Upper lobe of left lung (tissue), 4 donors: ENCODE results near the gene RNF38.
"Not testable (repeated sequence)": the region's sequence is repeated elsewhere in the genome, so short reads cannot be mapped to it uniquely, and the experiment has no call there.

Experiments
- EP300 ChIP-seq, 4 donors: sonication (generic); formaldehyde crosslinking; IDR thresholded peaks; one replicate each; pipeline ENCODE4 v1.5.1; 2017; ENCODE audit warnings: antibody characterized with exemption in 4 of 4, control low read depth in 2 of 4
- POLR2A ChIP-seq, 4 donors: fragments of 450-650 bp; IDR thresholded peaks; one replicate each; pipeline ENCODE4 v1.5.1; 2016 to 2017; ENCODE audit warnings: antibody characterized with exemption in 4 of 4, mild to moderate bottlenecking in 2 of 4
- POLR2AphosphoS5 ChIP-seq, 2 donors: sonication (generic); formaldehyde crosslinking; IDR thresholded peaks; one replicate each; pipeline ENCODE4 v1.5.1; 2017; ENCODE audit warnings: antibody characterized with exemption in 2 of 2
- TF ChIP-seq, protein P1 (sequence below), 6 experiments: fragments of 450-650 bp in 4 of 6; fragments of 200-600 bp in 2 of 6; sonication (generic) in 2 of 6; IDR thresholded peaks; one replicate each; pipeline ENCODE4 v1.5.1; 2016 to 2019; ENCODE audit warnings: antibody characterized with exemption in 6 of 6

GRCh38 chr9:36304366-36304765, 95.7 kb downstream of the RNF38 start:
- not testable (repeated sequence) for TF ChIP-seq POLR2AphosphoS5, POLR2A, EP300 (IDR thresholded peaks at IDR 0.05)
- TF ChIP-seq, protein P1, sequence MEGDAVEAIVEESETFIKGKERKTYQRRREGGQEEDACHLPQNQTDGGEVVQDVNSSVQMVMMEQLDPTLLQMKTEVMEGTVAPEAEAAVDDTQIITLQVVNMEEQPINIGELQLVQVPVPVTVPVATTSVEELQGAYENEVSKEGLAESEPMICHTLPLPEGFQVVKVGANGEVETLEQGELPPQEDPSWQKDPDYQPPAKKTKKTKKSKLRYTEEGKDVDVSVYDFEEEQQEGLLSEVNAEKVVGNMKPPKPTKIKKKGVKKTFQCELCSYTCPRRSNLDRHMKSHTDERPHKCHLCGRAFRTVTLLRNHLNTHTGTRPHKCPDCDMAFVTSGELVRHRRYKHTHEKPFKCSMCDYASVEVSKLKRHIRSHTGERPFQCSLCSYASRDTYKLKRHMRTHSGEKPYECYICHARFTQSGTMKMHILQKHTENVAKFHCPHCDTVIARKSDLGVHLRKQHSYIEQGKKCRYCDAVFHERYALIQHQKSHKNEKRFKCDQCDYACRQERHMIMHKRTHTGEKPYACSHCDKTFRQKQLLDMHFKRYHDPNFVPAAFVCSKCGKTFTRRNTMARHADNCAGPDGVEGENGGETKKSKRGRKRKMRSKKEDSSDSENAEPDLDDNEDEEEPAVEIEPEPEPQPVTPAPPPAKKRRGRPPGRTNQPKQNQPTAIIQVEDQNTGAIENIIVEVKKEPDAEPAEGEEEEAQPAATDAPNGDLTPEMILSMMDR (IDR thresholded peaks at IDR 0.05): not testable (repeated sequence)
